Osteocyte (in vitro differentiated cells): ENCODE data around the gene LRGUK. TPM values are rescaled to one million over a fixed set of nuclear protein-coding genes. Genes with fewer than 3 reads are reported as not detected.
"Not testable (repeated sequence)": the region's sequence is repeated elsewhere in the genome, so short reads cannot be mapped to it uniquely, and the experiment has no call there.

Experiments
- DNase-seq: peaks from one replicate; pipeline ENCODE4 v3.0.0; 2021; ENCODE audit warnings: mixed read lengths; ENCODE audit not compliant: unreplicated experiment; ENCODE audit errors: extremely low spot score
- H3K27ac Mint-ChIP-seq: one replicate; pipeline ENCODE4 v1.8.0; 2021; ENCODE audit warnings: mild to moderate bottlenecking, mixed read lengths; ENCODE audit not compliant: unreplicated experiment
- H3K27me3 Mint-ChIP-seq: one replicate; pipeline ENCODE4 v1.8.0; 2021; ENCODE audit warnings: mixed read lengths; ENCODE audit not compliant: unreplicated experiment
- H3K36me3 Mint-ChIP-seq: one replicate; pipeline ENCODE4 v1.8.0; 2021; ENCODE audit warnings: mixed read lengths; ENCODE audit not compliant: unreplicated experiment
- H3K4me1 Mint-ChIP-seq: one replicate; pipeline ENCODE4 v1.8.0; 2021; ENCODE audit warnings: mixed read lengths; ENCODE audit not compliant: unreplicated experiment
- H3K4me3 Mint-ChIP-seq: one replicate; pipeline ENCODE4 v1.8.0; 2021; ENCODE audit warnings: mild to moderate bottlenecking, moderate library complexity, mixed read lengths; ENCODE audit not compliant: unreplicated experiment
- H3K9me3 Mint-ChIP-seq: one replicate; pipeline ENCODE4 v1.8.0; 2021; ENCODE audit warnings: mixed read lengths; ENCODE audit not compliant: unreplicated experiment
- total RNA-seq: library from RNA; stranded (reverse); gene quantifications from 2 replicates; pipeline ENCODE4 v1.2.1, GENCODE V29; 2021
- TF ChIP-seq, protein P1 (sequence below): fragments of 200-600 bp; sonication (generic); IDR thresholded peaks from 2 replicates; pipeline ENCODE4 v1.5.0; 2021; ENCODE audit warnings: antibody characterized with exemption, mild to moderate bottlenecking, moderate library complexity

LRGUK gene
- total RNA-seq, 1 donor from 2014 or later = 0.30 TPM

GRCh38 chr7:134212576-134213546, 85.7 kb downstream of the LRGUK start:
- TF ChIP-seq, protein P1, sequence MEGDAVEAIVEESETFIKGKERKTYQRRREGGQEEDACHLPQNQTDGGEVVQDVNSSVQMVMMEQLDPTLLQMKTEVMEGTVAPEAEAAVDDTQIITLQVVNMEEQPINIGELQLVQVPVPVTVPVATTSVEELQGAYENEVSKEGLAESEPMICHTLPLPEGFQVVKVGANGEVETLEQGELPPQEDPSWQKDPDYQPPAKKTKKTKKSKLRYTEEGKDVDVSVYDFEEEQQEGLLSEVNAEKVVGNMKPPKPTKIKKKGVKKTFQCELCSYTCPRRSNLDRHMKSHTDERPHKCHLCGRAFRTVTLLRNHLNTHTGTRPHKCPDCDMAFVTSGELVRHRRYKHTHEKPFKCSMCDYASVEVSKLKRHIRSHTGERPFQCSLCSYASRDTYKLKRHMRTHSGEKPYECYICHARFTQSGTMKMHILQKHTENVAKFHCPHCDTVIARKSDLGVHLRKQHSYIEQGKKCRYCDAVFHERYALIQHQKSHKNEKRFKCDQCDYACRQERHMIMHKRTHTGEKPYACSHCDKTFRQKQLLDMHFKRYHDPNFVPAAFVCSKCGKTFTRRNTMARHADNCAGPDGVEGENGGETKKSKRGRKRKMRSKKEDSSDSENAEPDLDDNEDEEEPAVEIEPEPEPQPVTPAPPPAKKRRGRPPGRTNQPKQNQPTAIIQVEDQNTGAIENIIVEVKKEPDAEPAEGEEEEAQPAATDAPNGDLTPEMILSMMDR = no peak
- H3K4me1 Mint-ChIP-seq = no peaks in the 10 kb centered on the region
- no peak overlapping the region for H3K4me3 Mint-ChIP-seq
- H3K27ac Mint-ChIP-seq = no peak overlapping the region
- H3K27me3 Mint-ChIP-seq = peaks cover 9% of the 10 kb centered on the region
- no peaks in the 10 kb centered on the region for H3K36me3 Mint-ChIP-seq
- no peaks in the 10 kb centered on the region for H3K9me3 Mint-ChIP-seq
- DNase-seq = no peak

- Mint-ChIP-seq H3K27me3 (peaks cover 12% of the 10 kb centered on the region), H3K4me3 (no peak overlapping the region), H3K36me3 (no peaks in the 10 kb centered on the region), H3K27ac (no peak overlapping the region), H3K4me1 (no peaks in the 10 kb centered on the region), H3K9me3 (no peaks in the 10 kb centered on the region)
- DNase-seq = no peak
- TF ChIP-seq, protein P1 = no peak
These were observed 93.1 kb downstream of the LRGUK start for GRCh38 chr7:134220236-134220635.

- H3K36me3 Mint-ChIP-seq, H3K4me3 Mint-ChIP-seq, H3K4me1 Mint-ChIP-seq, DNase-seq, H3K27ac Mint-ChIP-seq: not testable (repeated sequence)
- Mint-ChIP-seq H3K27me3 (peaks cover 23% of the 10 kb centered on the region), H3K9me3 (peaks cover 11% of the 10 kb centered on the region)
These were observed 104.2 kb downstream of the LRGUK start for GRCh38 chr7:134231296-134231695.

- H3K4me1 Mint-ChIP-seq = no peaks in the 10 kb centered on the region
- TF ChIP-seq, protein P1 = no peak
- no peaks in the 10 kb centered on the region for H3K36me3 Mint-ChIP-seq
- H3K27ac Mint-ChIP-seq = no peak overlapping the region
- H3K27me3 Mint-ChIP-seq = peaks cover 23% of the 10 kb centered on the region
- H3K4me3 Mint-ChIP-seq = no peak overlapping the region
- no peak for DNase-seq
- peaks cover 15% of the 10 kb centered on the region for H3K9me3 Mint-ChIP-seq
These were observed 107.1 kb downstream of the LRGUK start for GRCh38 chr7:134234216-134234615.

GRCh38 chr7:134245253-134245652, 118.1 kb downstream of the LRGUK start:
- no peak for DNase-seq
- TF ChIP-seq, protein P1 = no peak
- Mint-ChIP-seq H3K36me3 (no peaks in the 10 kb centered on the region), H3K27me3 (peaks cover 22% of the 10 kb centered on the region), H3K9me3 (peaks cover 4% of the 10 kb centered on the region), H3K4me1 (no peaks in the 10 kb centered on the region), H3K4me3 (no peak overlapping the region), H3K27ac (no peak overlapping the region)
